CD1c-positive myeloid dendritic cell (primary cell): ENCODE results near the gene RUNDC3A.
"Not testable (repeated sequence)": the region's sequence is repeated elsewhere in the genome, so short reads cannot be mapped to it uniquely, and the experiment has no call there.

Experiments used
- DNase-seq: peaks from one replicate; pipeline ENCODE4 v3.0.0-alpha.2; 2016; ENCODE audit errors: extremely low spot score

RUNDC3A gene

DNA sequence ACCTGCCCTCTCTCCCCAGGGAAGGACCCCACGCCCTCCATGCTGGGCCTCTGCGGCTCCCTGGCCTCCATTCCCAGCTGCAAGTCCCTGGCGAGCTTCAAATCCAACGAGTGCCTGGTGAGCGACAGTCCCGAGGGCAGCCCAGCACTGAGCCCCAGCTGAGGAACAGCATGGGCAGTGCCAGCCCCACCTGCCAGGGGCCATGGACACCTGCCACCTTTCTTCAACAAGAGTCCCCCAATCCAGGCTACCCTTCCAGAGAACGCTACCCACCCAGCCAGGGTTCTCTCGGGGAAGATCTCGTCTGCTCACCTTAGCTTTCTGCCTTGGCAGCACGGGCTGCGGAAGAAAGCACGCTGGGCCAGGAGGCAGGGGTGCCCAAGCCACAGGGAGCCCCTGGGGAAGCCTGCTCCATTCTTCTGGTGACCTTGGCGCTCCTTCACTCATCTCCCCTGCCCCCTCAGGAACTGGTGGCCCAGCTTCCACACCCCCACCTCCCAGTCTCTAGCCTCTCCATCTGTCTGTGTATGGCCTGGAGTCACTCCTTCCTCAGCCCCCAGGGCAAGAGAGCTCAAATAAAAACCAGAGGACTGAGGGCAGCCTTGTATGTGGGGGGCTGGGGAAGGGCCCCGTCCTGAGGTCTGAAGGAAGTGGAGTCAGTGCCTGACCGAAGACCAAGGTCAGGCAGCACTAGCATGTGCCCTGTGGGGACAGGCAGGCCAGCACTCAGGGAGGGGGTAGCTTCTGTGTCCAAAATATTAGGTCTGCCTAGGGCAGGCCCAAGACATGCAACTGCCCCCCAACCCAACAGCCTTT is 9.9 kb downstream of the RUNDC3A start:
- no peak for DNase-seq

DNA sequence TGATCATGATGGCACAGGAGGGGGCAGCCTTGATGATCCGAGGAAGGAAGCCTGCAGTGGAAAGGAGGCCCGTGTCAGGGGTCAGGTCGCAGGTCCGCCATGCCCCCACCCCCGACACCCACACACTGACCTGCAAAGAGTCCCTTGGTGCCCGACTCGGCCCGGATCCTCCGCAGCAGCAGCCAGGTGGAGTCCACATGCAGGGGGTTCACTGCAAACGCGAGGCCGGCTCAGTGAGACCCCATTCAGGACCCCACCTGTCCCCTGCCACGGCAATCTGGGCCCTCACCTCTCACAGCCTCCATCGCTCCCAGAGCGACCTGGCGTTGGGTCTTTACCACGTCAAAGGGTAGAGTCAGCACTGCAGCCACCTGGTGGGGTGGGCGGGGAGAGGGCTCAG is 11.7 kb downstream of the RUNDC3A start:
- DNase-seq, result no peak

DNA sequence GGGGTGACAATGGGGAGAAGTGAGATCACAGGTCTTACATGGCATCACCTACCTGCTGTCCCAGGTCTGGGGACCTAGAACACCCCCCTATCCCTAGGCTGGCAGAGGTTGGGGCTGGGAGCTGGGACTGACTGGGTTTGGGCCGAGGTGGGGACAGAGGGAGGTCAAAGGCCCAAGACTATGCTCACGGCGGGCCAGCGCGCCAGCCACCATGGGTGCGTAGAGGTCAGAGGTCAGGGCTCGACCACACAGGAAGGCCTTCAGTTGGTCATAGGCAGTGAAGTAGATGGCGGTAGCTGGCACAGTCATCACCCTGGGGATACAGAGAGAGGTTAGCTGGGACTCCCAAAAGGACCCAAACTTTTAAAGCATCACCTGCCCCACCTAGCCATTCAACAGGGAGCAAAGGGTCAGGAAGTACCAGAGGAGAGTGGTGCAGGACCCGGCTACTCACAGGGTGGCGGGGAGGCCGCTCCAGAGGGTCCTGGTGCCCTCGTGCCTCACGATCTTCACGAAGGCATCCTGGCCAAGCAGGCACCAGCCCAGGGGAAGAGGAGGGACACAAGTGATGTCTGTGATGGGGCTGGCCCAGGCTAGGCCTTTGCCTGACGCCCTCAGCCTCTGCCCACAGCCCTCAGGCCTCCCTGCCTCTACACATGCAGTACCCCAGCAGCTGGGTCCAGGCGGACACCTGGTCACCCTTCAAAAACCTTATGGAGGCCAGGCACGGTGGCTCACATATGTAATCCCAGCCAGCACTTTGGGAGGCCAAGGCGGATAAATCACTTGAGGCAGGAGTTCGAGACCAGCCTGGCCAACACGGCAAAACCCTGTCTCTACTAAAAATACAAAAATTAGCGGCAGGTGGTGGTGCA is 13.1 kb downstream of the RUNDC3A start:
- DNase-seq, result no peak

DNA sequence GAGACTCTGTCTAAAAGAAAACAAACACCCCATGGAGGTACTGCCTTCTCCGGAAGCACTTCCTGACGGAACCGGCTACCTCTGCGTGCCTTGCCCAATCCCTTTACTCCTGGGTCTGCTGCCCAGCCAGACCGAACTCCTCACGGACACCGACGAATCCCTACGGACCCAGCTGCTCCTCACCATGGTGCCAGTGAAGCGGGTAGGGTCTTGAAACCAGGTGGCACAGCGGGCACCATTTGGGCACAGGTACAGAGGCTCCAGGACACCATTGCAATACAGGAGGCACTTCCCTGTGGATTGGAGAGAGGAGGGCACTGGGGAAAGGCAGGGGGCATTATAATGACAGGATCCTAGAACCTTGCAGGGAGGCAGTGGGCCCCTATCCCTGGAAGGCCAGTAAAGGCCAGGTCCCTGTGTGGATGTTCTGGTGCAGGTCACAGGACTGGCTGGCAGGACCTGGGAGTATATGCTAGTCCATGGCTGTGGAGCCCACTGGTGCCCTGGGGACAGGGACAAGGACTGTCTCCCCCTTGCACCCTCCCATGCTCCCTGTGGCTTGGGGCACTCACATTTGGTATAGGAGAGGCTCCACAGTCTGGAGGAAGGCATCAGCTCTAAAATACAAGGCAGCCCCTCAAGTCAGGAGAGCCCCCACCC is 14.0 kb downstream of the RUNDC3A start:
- DNase-seq, result no peak

DNA sequence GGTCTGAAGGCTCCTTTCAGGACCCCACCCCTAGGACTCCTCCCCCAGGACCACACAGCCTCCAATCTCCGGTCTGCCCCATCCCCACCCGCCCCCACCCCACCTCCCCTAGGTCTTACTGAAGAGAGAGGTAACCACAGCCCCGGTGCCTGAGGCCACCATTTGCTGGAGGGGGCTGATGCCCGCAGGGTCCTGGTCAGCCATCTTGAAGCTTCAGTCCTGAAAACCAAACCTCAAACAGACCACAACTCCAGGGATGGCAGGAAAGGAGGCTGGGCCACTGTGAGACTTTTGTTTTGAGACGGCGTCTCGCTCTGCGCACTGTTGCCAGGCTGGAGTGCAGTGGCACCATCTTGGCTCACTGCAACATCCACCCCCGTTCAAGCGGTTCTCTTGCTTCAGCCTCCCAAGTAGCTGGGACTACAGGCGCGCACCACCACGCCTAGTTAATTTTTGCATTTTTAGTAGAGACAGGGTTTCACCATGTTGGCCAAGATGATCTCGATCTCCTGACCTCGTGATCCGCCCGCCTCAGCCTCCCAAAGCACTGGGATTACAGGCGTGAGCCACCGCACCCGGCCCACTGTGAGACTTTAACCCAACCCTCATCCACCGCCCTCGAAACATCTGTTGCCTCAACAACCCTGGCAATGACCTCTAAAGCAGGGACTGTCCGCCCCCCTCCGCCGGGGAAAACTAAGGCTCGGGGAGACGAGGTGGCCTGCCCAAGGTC is 15.1 kb downstream of the RUNDC3A start:
- DNase-seq, result no peak

DNA sequence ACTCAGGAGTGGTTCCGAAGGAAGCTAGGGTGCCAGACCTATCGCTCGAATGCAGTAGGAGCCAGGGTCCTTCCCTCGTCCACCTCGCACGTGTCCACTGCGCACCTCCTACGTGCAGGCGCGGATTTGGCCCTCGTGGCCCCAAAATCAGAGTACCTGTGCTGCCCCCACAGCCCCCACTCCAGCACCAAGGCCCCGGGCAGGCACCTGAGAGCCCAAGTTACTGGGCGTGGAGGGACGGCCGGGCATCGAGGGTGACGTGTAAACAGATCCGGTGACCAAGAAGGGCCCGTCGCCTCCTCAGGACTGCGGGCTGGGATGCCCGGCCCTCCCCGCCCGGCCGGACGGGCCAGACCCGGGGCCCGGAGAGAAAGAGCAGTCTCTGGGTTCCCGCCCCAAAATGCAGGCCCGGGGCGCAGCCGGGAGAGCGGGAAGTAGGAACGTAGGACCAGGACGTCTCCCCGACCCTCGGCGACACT is 15.7 kb downstream of the RUNDC3A start:
- DNase-seq, result no peak

DNA sequence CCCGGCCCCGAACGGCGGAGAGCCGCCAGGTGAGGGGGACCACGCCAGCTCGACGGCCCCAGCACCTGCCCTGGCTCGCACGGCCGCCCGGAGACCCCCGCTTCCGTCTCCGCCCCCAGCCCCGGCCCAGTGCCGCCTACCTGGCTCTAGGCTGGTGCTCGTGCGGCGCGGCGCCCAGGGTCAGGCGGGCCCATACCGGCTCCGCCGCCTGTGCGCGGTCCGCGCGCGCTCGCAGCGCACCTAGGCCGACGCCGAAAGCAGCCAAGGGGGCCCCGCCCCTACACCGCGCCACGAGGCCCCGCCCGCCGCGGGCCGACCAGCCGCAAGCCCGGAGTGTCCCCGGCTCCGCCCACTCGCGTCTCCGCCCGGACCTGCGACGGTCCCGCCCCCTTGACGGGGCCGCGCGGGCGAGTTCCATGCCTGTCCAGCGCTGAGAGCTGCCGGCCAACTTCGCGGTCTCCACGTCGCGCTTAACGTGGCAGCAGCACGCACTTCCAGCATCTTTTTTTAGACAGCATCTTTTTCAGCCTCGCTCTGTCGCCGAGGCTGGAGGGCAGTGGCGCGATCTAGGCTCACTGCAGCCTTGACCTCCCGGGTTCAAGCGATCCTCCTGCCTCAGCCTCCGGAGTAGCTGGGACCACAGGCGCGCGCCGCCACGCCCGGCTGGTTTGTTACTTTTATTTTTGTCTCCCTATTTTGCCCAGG is 16.3 kb downstream of the RUNDC3A start, which contains the start of gene SLC25A39:
SLC25A39 (minus strand) TSS at position 253 of the 705 bp plus-strand sequence. CDS start 1,261 bp downstream, outside the sequence.
- peak; percentile 98 for DNase-seq

DNA sequence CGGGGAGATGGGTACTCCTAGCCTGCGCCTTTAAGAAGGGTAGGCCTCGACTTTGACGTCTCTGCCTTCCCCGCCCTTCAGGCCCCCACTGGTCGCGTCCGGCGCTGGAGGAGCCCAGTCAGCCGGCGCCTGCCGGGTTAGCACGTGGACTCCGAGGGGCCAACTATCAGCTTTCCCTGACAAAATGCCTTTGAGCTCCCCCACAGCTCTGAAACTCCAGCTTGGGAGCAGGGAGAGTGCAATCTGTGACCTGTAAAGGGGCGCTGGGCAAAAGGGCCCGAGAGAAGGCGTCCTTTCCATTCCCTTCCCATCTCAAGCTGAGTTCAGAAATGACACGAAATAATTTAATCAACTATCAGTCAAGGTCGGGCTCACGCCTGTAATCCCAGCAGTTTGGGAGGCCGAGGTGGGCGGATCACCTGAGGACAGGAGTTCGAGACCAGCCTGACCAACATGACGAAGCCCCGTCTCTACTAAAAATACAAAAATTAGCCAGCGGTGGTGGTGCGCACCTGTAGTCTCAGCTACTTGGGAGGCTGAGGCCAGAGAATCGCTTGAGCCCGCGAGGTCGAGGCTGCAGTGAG is 18.6 kb downstream of the RUNDC3A start:
- DNase-seq, result peak; percentile 97

DNA sequence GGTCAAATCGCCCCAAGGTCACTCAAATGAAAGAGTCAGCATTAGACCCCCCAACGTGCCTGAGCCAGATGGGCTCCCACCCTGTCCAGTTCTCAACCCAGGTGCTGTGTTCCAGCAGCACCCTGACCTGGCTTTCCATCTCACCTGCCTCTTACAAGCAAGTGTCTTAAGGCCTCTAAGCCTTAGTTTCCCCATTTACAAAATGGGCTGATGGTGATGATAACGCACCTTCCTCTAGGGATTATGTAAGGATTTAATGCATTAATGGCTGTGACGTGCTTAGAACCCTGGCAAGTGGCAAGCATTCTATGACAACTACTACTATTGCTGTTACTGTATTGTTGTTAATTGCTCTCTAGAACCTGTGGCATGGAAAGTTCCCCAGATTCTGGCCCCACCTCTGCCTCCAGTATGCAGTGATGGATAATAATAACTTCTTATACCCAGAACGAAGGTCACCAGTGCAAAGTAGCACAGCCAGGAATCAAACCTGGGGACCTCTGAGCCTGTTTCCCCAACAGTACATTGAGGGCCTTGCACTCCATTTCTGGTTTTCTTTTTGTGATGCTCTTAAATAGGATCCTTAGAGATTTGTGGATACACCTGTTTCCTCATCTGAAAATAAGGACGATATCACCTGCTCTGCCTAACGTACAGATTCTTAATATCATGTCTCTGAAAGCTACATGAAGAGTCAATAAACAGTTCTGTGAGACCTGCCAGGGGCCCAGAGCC is 19.5 kb downstream of the RUNDC3A start:
- DNase-seq, result no peak

DNA sequence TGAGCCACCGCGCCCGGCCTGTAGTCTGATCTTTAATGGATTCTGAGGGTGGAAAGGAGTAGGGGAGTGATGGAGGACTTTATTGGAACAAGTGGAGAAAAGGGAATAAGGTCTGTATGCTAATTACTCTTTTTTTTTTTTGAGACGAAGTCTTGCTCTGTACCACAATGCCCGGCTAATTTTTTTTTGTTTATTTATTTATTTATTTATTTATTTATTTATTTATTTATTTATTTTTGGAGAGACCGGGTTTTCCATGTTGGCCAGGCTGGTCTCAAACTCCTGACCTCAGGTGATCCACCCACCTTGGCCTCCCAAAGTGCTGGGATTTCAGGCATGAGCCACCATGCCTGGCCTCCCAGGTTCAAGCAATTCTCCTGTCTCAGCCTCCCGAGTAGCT is 21.1 kb downstream of the RUNDC3A start:
- not testable (repeated sequence) for DNase-seq

DNA sequence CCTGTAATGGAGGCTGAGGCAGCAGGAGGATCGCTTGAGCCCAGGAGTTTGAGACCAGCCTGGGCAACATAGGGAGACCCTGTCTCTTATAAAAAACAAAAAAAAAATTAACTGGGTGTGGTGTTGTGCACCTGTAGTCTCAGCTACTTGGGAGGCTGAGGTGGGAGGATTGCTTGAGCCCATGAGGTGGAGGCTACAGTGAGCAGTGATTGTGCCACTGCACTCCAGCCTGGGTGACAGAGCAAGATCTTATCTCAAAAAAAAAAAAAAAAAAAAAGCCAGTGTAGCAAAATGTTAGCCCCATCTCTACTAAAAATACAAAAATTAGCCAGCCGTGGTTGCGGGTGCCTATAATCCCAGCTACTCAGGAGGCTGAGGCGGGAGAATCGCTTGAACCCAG is 21.9 kb downstream of the RUNDC3A start:
- not testable (repeated sequence) for DNase-seq

DNA sequence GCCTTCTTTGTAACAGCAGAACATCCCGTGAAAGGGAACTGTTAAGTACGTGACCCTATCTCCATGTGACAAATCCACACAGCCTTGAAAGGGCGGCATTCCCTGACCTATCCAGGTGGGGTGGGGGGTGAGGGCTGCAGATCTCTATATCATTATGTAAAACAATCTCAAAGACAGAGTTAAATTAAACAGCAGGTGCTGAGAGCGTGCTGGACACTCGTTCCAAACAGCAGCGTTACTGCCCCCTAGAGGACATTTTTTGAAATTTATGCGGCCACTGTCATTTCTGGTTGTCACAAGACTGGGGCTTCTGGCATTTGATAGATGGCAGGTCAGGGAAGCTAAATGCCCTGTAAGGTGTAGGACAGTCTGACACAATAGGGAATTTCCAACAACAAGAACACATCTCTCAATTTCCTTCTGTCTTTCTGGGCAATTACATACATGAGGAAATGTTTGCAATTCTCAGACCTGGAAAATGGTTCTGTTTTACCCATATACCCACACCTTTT is 22.9 kb downstream of the RUNDC3A start:
- DNase-seq, result peak; percentile 94

DNA sequence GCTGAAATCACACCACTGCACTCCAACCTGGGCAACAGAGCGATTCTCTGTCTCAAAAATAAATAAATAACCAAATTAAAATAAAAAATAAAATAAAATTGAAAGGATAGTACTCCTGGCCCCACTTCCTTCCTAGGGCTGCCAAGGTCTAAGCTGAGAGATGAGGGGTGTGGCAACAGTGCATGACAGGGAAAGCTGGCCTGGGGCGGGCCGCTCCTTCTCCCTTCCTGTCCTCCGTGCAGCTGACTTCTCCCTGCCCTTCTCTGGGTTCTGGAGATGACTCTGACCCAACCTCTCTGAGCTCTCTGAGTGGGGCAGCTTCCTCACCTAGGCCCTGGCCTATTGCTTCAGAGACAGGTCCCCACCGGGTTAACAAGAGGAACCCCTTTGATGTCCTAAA is 25.0 kb downstream of the RUNDC3A start:
- DNase-seq, result peak; percentile 78

DNA sequence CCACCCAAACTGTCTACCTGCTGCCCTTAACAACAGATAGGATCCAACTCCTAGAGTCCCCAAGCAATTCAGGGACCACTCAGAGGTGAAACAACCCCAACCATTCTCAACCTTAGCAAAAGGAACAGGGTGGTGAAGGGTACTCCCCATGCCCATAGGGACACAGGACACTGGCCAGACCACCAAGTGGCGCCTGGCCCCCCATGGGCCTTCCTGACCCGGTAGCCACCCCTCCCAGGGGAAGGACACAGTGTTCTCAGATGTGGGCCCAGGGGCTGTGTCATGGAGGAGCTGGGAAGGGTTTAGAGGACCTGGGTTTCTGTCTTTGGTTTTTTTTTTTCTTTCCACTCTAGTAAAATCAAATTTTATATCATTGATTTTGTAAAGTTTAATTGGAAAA is 25.9 kb downstream of the RUNDC3A start:
- no peak for DNase-seq

DNA sequence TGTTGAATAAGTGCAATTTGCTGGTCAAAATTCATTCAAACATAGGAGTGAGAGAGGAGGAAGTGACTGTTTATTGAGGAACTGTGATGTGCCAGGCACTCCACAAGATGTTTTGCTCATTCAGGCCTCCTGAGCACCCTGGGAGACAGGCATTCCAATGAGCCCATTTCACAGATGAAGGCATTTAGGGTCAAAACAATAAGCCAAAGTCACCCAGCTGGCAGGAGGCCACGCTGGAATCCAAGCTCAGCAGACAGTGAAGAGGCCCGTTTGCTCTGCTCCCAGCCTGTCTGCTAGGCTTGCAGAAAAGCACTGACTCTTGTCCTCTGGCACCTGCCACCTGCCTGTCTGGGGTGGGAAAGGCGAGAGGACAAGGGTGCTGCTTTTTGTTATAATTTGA is 26.3 kb downstream of the RUNDC3A start:
- peak; percentile 52 for DNase-seq

DNA sequence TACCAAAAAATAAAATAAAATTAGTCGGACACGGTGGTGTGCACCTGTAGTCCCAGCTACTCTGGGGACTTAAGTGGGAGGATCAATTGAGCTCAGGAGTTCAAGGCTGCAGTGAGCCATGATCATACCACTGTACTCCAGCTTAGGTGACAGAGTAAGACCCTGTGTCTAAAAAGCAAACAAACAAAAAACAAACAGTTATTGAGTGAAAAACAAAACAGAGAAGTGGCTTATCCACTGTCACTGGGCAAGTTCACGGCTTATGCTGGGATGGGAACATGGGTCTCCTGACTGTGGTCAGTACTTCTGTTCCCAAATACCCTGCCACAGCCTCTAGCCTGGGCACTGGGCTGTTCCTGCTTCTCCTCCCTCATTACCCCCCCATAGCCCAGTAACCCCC is 27.2 kb downstream of the RUNDC3A start:
- peak; percentile 40 for DNase-seq

DNA sequence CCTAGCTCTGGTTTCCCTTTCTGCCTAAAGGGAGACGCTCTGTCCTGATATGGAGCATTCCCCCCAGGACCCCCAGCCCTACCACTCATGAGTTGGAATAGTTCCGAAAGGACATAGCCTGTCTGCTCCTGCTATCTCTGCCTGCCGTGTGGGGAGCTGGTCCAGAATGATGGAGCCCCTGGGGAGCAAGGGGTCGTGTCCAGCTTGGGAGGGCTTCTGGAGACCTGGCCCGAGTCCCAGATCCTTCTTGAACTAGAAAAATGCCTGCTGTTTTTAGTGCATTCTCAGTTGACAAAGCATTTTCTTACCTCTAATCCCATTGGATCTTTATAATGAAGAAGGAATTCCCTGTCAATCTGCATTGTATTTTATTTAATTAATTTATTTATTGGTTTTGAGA is 27.6 kb downstream of the RUNDC3A start:
- no peak for DNase-seq

DNA sequence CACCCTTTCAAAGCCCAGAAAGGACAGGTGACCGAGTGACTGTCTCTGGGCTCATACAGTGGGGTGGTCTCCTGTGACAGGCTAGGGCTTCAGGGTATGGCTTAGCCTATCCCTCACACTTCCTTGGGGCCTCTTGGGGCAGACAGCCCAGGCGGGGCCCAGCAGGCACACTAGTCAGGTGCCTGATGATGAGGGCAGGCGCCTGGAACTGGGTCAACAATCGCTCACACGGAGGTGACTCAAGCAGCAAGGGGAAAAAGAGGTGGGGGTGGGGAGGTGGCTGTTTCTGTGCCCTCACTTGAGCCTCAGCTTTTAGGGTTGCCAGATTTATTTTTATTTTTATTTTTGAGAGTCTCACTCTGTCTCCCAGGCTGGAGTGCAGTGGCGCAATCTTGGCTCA is 30.3 kb downstream of the RUNDC3A start:
- DNase-seq, result peak; percentile 36

DNA sequence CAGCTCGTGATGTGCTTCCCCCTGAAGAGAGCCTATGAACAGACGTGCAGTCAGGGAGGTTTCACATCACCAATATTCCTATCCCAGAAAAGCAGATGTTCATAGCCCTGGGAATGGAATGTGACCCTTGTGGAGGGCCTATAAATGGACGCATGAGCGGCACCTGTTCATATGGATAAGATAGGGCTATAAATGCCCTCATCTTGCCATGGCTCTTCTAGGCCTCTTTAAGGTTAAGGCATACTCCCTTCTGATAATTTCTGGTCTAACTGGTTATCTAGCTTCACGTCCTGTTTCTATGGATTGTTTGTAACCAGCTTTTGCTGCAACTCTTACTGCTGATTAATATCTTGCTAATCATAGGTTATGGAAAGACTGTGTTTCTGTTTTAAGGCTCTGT is 32.2 kb downstream of the RUNDC3A start:
- DNase-seq, result not testable (repeated sequence)
